ENCODE measurements around the gene ZMYM4. TPM values are rescaled to one million over a fixed set of nuclear protein-coding genes. Genes with fewer than 3 reads are reported as not detected.
"Not testable (repeated sequence)": the region's sequence is repeated elsewhere in the genome, so short reads cannot be mapped to it uniquely, and the experiment has no call there.

Gene ZMYM4
- total RNA-seq, 2 donors from 2014 or later, result 131 to 153 TPM

DNA sequence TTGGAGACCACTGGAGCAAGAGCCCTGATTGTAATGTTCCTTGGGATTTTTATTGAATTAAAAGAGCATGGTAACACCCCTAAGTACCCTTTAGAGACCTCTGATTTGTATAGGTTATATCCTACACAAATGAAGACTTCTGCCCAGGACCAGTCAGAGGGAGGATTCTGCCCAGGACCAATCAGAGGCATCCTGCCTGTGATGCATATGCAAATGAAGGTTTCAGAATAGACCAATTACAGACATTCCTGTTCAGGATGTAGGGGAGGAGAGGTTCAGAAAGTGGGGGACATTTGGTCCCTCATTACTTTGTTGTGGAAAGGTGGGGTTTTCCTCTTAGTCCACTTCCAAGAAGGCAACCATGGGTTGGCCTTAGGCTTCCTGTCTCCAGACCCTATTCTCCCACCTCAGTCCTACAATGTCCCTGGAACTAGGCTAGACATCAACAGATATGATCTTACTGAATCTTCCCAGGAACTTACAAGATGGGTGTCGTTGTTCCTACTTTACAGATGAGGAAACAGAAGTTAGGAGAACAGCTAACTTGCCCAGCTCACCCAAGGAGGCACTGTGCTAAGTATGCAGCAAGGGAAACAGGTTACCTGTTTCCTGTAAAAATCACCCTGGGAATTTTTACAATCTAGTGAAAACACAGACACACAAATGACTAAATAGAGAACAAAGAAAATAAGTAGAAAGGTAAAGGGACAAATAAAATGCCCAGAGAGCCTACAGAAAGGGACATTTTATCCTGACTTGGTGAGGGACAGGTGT, 38.7 kb upstream of the ZMYM4 start:
- no peaks in the 10 kb centered on the region for H3K4me1 ChIP-seq (ENCODE audit: control insufficient read depth, insufficient read depth, low read length)
- no peaks in the 10 kb centered on the region for H3K27me3 ChIP-seq (ENCODE audit: control insufficient read depth, insufficient read depth, low read length, poor library complexity, severe bottlenecking)
- TF ChIP-seq, protein P1, sequence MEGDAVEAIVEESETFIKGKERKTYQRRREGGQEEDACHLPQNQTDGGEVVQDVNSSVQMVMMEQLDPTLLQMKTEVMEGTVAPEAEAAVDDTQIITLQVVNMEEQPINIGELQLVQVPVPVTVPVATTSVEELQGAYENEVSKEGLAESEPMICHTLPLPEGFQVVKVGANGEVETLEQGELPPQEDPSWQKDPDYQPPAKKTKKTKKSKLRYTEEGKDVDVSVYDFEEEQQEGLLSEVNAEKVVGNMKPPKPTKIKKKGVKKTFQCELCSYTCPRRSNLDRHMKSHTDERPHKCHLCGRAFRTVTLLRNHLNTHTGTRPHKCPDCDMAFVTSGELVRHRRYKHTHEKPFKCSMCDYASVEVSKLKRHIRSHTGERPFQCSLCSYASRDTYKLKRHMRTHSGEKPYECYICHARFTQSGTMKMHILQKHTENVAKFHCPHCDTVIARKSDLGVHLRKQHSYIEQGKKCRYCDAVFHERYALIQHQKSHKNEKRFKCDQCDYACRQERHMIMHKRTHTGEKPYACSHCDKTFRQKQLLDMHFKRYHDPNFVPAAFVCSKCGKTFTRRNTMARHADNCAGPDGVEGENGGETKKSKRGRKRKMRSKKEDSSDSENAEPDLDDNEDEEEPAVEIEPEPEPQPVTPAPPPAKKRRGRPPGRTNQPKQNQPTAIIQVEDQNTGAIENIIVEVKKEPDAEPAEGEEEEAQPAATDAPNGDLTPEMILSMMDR (conservative IDR thresholded peaks at IDR 0.05), result no peak
- no peak overlapping the region for H3K27ac ChIP-seq (ENCODE audit: low read depth, low read length)
- Mint-ChIP-seq H3K36me3 (ENCODE audit: low read depth) (no peaks in the 10 kb centered on the region), H3K27ac (no peak overlapping the region), H3K4me3 (no peak overlapping the region), H3K9me3 (no peaks in the 10 kb centered on the region), H3K4me1 (no peaks in the 10 kb centered on the region), H3K27me3 (ENCODE audit: insufficient read depth) (no peaks in the 10 kb centered on the region)
- H3K4me3 ChIP-seq (ENCODE audit: low read length), result no peak overlapping the region
- no peak for DNase-seq
- no peaks in the 10 kb centered on the region for H3K36me3 ChIP-seq (ENCODE audit: control insufficient read depth, insufficient read depth, low read length)
- H3K9me3 ChIP-seq (ENCODE audit: control insufficient read depth, low read length), result no peaks in the 10 kb centered on the region
- 90 to 100% methylated on average over 1 of the region's 1 CpG for WGBS, 2 experiments (ENCODE audit: insufficient coverage in 1 of 2, insufficient read length in 1 of 2)
- no peak overlapping the region for H3K9ac ChIP-seq (ENCODE audit: extremely low read depth, low read length, poor library complexity, severe bottlenecking)

- no CpG with 5 or more reads among the region's 1 CpG for WGBS, 2 experiments (ENCODE audit: insufficient coverage in 1 of 2, insufficient read length in 1 of 2)
- no peak overlapping the region for H3K4me3 Mint-ChIP-seq
- TF ChIP-seq, protein P1 (conservative IDR thresholded peaks at IDR 0.05), result no peak
- H3K4me1 Mint-ChIP-seq, result no peaks in the 10 kb centered on the region
- Histone ChIP-seq H3K27ac (ENCODE audit: low read depth, low read length) (no peak overlapping the region), H3K9me3 (ENCODE audit: control insufficient read depth, low read length) (no peaks in the 10 kb centered on the region), H3K36me3 (ENCODE audit: control insufficient read depth, insufficient read depth, low read length) (no peaks in the 10 kb centered on the region), H3K9ac (ENCODE audit: extremely low read depth, low read length, poor library complexity, severe bottlenecking) (no peak overlapping the region), H3K27me3 (ENCODE audit: control insufficient read depth, insufficient read depth, low read length, poor library complexity, severe bottlenecking) (no peaks in the 10 kb centered on the region), H3K4me1 (ENCODE audit: control insufficient read depth, insufficient read depth, low read length) (no peaks in the 10 kb centered on the region), H3K4me3 (ENCODE audit: low read length) (no peak overlapping the region)
- H3K9me3 Mint-ChIP-seq, result no peaks in the 10 kb centered on the region
- H3K27ac Mint-ChIP-seq, result no peak overlapping the region
- no peak for DNase-seq
- H3K27me3 Mint-ChIP-seq (ENCODE audit: insufficient read depth), result no peaks in the 10 kb centered on the region
- H3K36me3 Mint-ChIP-seq (ENCODE audit: low read depth), result no peaks in the 10 kb centered on the region
Observed at GRCh38 chr1:35231287-35231686, 37.2 kb upstream of the ZMYM4 start.

- H3K4me1 Mint-ChIP-seq; H3K27ac ChIP-seq (ENCODE audit: low read depth, low read length); DNase-seq; H3K36me3 Mint-ChIP-seq (ENCODE audit: low read depth); H3K9me3 ChIP-seq (ENCODE audit: control insufficient read depth, low read length); H3K4me1 ChIP-seq (ENCODE audit: control insufficient read depth, insufficient read depth, low read length); H3K9ac ChIP-seq (ENCODE audit: extremely low read depth, low read length, poor library complexity, severe bottlenecking); H3K27me3 Mint-ChIP-seq (ENCODE audit: insufficient read depth); H3K36me3 ChIP-seq (ENCODE audit: control insufficient read depth, insufficient read depth, low read length); H3K4me3 Mint-ChIP-seq; H3K27ac Mint-ChIP-seq; H3K4me3 ChIP-seq (ENCODE audit: low read length); H3K9me3 Mint-ChIP-seq; H3K27me3 ChIP-seq (ENCODE audit: control insufficient read depth, insufficient read depth, low read length, poor library complexity, severe bottlenecking): not testable (repeated sequence)
- WGBS, 2 experiments (ENCODE audit: insufficient coverage in 1 of 2, insufficient read length in 1 of 2), result 91 to 100% methylated on average over 2 of the region's 2 CpGs
Observed at GRCh38 chr1:35236772-35237171, 31.7 kb upstream of the ZMYM4 start.
